GM12878 (cell line): Measurements from ENCODE around the gene MAPK1. TPM values are rescaled to one million over a fixed set of nuclear protein-coding genes. Genes with fewer than 3 reads are reported as not detected.

Experiments
- ATAC-seq: fragments of 200-7000 bp; cut with Tn5 transposase; 3 replicates; pipeline ENCODE4 v1.9.1; 2020; ENCODE audit warnings: mild to moderate bottlenecking, moderate library complexity
- BruUV-seq: library from RNA; stranded (reverse); fragments of 400-500 nt; replicated peaks from 2 replicates; lab custom pipeline; 2021; lab: Mats Ljungman, UMichigan
- CTCF ChIA-PET: fragments of 300-600 bp; sonication (Branson Sonifier 250); formaldehyde crosslinking; extraction: SDS; loops from one replicate; lab custom pipeline; 2021; ENCODE audit warnings: inconsistent platforms; lab: Yijun Ruan, JAX
- POLR2A ChIA-PET: fragments of 350-600 bp; formaldehyde crosslinking; extraction: SDS; loops from one replicate; lab custom pipeline; 2021; ENCODE audit warnings: inconsistent platforms; lab: Charles Lee
- RAD21 ChIA-PET: fragments of 300-600 bp; sonication (Branson Sonifier 250); formaldehyde crosslinking; loops from one replicate; lab custom pipeline; 2023; ENCODE audit warnings: antibody characterized with exemption; ENCODE audit not compliant: unreplicated experiment; lab: Charles Lee
- SMC1A ChIA-PET: fragments of 300-600 bp; sonication (Branson Sonifier 250); formaldehyde crosslinking; loops from one replicate; lab custom pipeline; 2023; ENCODE audit not compliant: unreplicated experiment, uncharacterized antibody; lab: Charles Lee
- DNase-seq: peaks from one replicate; pipeline ENCODE4 v3.0.0-alpha.2; 2011; ENCODE audit warnings: low read depth, low spot score
- FAIRE-seq: peaks from 3 replicates; lab custom pipeline; 2011; peaks lifted over from hg19 to GRCh38; lab: Jason Lieb, UNC
- H2AFZ ChIP-seq: 2 replicates; pipeline ENCODE4 v1.6.0; 2011; ENCODE audit warnings: low read depth, low read length, control low read depth; ENCODE audit not compliant: control insufficient read depth
- H3K27ac ChIP-seq: 2 replicates; pipeline ENCODE4 v1.5.1; 2011; ENCODE audit warnings: control low read depth; ENCODE audit not compliant: control insufficient read depth, insufficient read depth
- H3K27me3 ChIP-seq, 2 experiments: replicated peaks in 1 of 2; 2 replicates each; pipeline versions ENCODE4 v1.6.0 to v1.6.1; 2011; ENCODE audit warnings: low read length in 1 of 2; ENCODE audit not compliant: control insufficient read depth in 2 of 2, insufficient read depth in 2 of 2
- H3K36me3 ChIP-seq, 2 experiments: 2 replicates each; pipeline ENCODE4 v1.5.1; 2011; ENCODE audit warnings: low read length in 1 of 2; ENCODE audit not compliant: control insufficient read depth in 2 of 2, insufficient read depth in 2 of 2
- H3K4me1 ChIP-seq: 2 replicates; pipeline ENCODE4 v1.6.1; 2011; ENCODE audit warnings: mild to moderate bottlenecking, low read length, moderate library complexity, mixed read lengths; ENCODE audit not compliant: control insufficient read depth, insufficient read depth
- H3K4me2 ChIP-seq: 2 replicates; pipeline ENCODE4 v1.6.0; 2011; ENCODE audit warnings: control low read depth; ENCODE audit not compliant: control insufficient read depth, insufficient read depth
- H3K4me3 ChIP-seq: fragments of 200-600 bp; sonication (generic); 2 replicates; pipeline ENCODE4 v1.5.1; 2016
- H3K79me2 ChIP-seq: 2 replicates; pipeline ENCODE4 v1.6.0; 2011; ENCODE audit warnings: low read length; ENCODE audit not compliant: control insufficient read depth, insufficient read depth
- H3K9ac ChIP-seq: 2 replicates; pipeline ENCODE4 v1.8.0; 2011; ENCODE audit warnings: low read length, control low read depth, mixed read lengths; ENCODE audit not compliant: control insufficient read depth, insufficient read depth
- H3K9me3 ChIP-seq: replicated peaks from 3 replicates; pipeline ENCODE4 v1.5.1; 2011; ENCODE audit warnings: mild to moderate bottlenecking, low read length; ENCODE audit not compliant: control insufficient read depth, insufficient read depth
- H4K20me1 ChIP-seq: 2 replicates; pipeline ENCODE4 v1.6.0; 2011; ENCODE audit not compliant: control insufficient read depth, insufficient read depth
- BCL11A ChIP-seq: IDR thresholded peaks from 2 replicates; pipeline ENCODE4 v1.6.1; 2011; ENCODE audit warnings: low read depth, low read length
- FOXK2 ChIP-seq: fragments of 450-650 bp; IDR thresholded peaks from 2 replicates; pipeline ENCODE4 v1.6.1; 2017; ENCODE audit warnings: mild to moderate bottlenecking, moderate library complexity
- JUNB ChIP-seq: IDR thresholded peaks from 2 replicates; pipeline ENCODE4 v1.6.1; 2016; ENCODE audit warnings: antibody characterized with exemption, mild to moderate bottlenecking
- RUNX3 ChIP-seq: IDR thresholded peaks from 2 replicates; pipeline ENCODE4 v1.6.1; 2012; ENCODE audit warnings: low read length, inconsistent platforms
- SIN3A ChIP-seq: IDR thresholded peaks from 2 replicates; pipeline ENCODE4 v1.6.1; 2012; ENCODE audit warnings: low read depth, low read length, improper control_type of control experiment
- SMARCA5 ChIP-seq: fragments of 450-650 bp; IDR thresholded peaks from 2 replicates; pipeline ENCODE4 v1.6.1; 2017; ENCODE audit warnings: mild to moderate bottlenecking
- TAF1 ChIP-seq: IDR thresholded peaks from 2 replicates; pipeline ENCODE4 v1.6.1; 2011; ENCODE audit warnings: mild to moderate bottlenecking, low read depth, low read length, borderline replicate concordance
- TCF12 ChIP-seq: IDR thresholded peaks from 2 replicates; pipeline ENCODE4 v1.6.1; 2011; ENCODE audit warnings: low read depth, mild to moderate bottlenecking, low read length
- ZBED1 ChIP-seq: IDR thresholded peaks from 2 replicates; pipeline ENCODE4 v1.6.1; 2016; ENCODE audit warnings: borderline replicate concordance
- ZZZ3 ChIP-seq: IDR thresholded peaks from 2 replicates; pipeline ENCODE4 v1.6.1; 2011; ENCODE audit warnings: low read depth; ENCODE audit not compliant: control insufficient read depth, insufficient read length
- WGBS: methylation state at CpG from one replicate; pipeline ENCODE4 v1.1.6; 2016; ENCODE audit warnings: low lambda C conversion rate; ENCODE audit not compliant: insufficient replicate concordance, insufficient coverage; ENCODE audit errors: missing lambda C conversion rate; 5-methylcytosine and 5-hydroxymethylcytosine counted together
- in situ Hi-C: fragments of 300-500 bp; cut with MboI; formaldehyde crosslinking; loops from 9 replicates; pipeline ENCODE4 v1.14.3; 2018; ENCODE audit warnings: mixed read lengths
- intact Hi-C: fragments of 100-400 bp; cut with micrococcal nuclease; formaldehyde crosslinking; loops from one replicate; pipeline ENCODE4 v1.14.2; 2022; ENCODE audit not compliant: unreplicated experiment
- polyA plus RNA-seq, 11 experiments: library from polyadenylated mRNA; depleted of rRNA in 4 of 11; unstranded in 6 of 11; stranded (reverse) in 5 of 11; fragments of >200 nt; fragmentation: Nextera tagmentation in 4 of 11; fragmentation: Illumina TruSeq in 1 of 11; extraction: Ambion mirVana in 4 of 11; extraction: Trizol in 1 of 11; gene quantifications; 1 replicate in 1 of 11; 2 replicates in 10 of 11; pipeline versions ENCODE4 v1.2.1 to v1.2.3, GENCODE V29; 2011 to 2016; ENCODE audit warnings: inconsistent platforms in 2 of 11, missing spikeins in 2 of 11, low read depth in 1 of 11
- total RNA-seq, 4 experiments: library from RNA; depleted of rRNA in 3 of 4; stranded (reverse); fragments of >200 nt in 3 of 4; fragmentation: Illumina TruSeq in 1 of 4; extraction: Trizol in 1 of 4; gene quantifications; 2 replicates each; pipeline versions ENCODE4 v1.2.1 to v1.2.3, GENCODE V29; 2013 to 2021
- TF ChIP-seq, protein P1 (sequence below): IDR thresholded peaks from 2 replicates; pipeline ENCODE4 v1.6.1; 2012; ENCODE audit warnings: low read length, inconsistent platforms

MAPK1 gene
- total and polyA plus RNA-seq, 10 of the 15 experiments (the other 5 are each of a cell fraction or from before 2014, with no cell fraction given): 7.0 to 123 (median 58.4) TPM

DNA sequence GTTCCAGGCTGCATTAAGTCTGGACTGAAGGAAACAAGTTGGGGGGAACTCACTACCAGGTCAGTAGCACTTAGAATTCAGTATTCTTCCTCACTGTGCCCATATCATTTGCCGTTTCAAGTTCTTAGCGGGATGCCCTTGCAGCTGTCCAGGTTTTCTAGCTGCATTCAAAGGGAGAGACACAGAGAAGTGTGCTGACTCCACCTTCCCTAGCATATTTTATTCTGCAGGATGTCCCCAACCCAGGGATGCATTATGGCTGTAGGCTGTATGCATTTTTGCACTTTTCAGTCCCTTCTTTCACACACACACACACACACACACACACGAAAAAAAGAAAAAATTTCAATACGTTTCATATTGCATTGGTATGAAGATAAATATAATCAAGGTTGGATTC, 35.8 kb upstream of the MAPK1 start:
- peaks cover 5% of the 10 kb centered on the region; the same call in 1 of the 2 replicates for H3K4me1 ChIP-seq
- H3K79me2 ChIP-seq: no peaks in the 10 kb centered on the region
- SMC1A ChIA-PET: interaction anchor here (1.3 to 1.4 kb wide), 2 partner anchors 69 to 196 kb away, joined by 3 to 4 read pairs; no protein-coding TSS in a partner anchor
- WGBS: 66% methylated on average over 4 of the region's 4 CpGs
- no peak overlapping the region for H3K4me3 ChIP-seq
- no peaks in the 10 kb centered on the region for H3K9me3 ChIP-seq
- no peak overlapping the region for H3K9ac ChIP-seq
- TF ChIP-seq SIN3A (no peak), JUNB (no peak), SMARCA5 (no peak), ZBED1 (no peak), ZZZ3 (no peak), FOXK2 (no peak), TAF1 (no peak), RUNX3 (no peak), BCL11A (no peak), TCF12 (no peak)
- TF ChIP-seq, protein P1, sequence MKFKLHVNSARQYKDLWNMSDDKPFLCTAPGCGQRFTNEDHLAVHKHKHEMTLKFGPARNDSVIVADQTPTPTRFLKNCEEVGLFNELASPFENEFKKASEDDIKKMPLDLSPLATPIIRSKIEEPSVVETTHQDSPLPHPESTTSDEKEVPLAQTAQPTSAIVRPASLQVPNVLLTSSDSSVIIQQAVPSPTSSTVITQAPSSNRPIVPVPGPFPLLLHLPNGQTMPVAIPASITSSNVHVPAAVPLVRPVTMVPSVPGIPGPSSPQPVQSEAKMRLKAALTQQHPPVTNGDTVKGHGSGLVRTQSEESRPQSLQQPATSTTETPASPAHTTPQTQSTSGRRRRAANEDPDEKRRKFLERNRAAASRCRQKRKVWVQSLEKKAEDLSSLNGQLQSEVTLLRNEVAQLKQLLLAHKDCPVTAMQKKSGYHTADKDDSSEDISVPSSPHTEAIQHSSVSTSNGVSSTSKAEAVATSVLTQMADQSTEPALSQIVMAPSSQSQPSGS: no peak
- no peaks in the 10 kb centered on the region; a peak in 1 of 4 replicates for H3K27me3 ChIP-seq
- intact Hi-C loops: loop anchor here (2.0 kb wide), 1 partner anchor 34 kb away; no protein-coding TSS in a partner anchor
- H4K20me1 ChIP-seq: no peaks in the 10 kb centered on the region
- no peak for ATAC-seq
- BruUV-seq: no TSS peak
- CTCF ChIA-PET: no interaction called here
- RAD21 ChIA-PET: interaction anchor here (1.1 kb wide), 1 partner anchor 132 kb away, joined by 3 read pairs; no protein-coding TSS in a partner anchor
- H3K36me3 ChIP-seq: no peaks in the 10 kb centered on the region
- POLR2A ChIA-PET: no interaction called here
- no peak overlapping the region for H3K27ac ChIP-seq
- in situ Hi-C loops: no loop called here
- no peak overlapping the region for H3K4me2 ChIP-seq
- no peak for DNase-seq
- no peak for FAIRE-seq
- no peak overlapping the region for H2AFZ ChIP-seq
